ENCODE data around the gene NFKBIB.
"Not testable (repeated sequence)": the region's sequence is repeated elsewhere in the genome, so short reads cannot be mapped to it uniquely, and the experiment has no call there.

The NFKBIB gene

GRCh38 chr19:38939957-38940356 is 40.2 kb downstream of the NFKBIB start:
- no peaks in the 10 kb centered on the region for H3K36me3 ChIP-seq (replicated peaks; ENCODE audit: insufficient read depth, low read length)
- H2AFZ ChIP-seq (ENCODE audit: low read length), result no peak overlapping the region
- DNase-seq, result no peak
- H4K20me1 ChIP-seq (ENCODE audit: insufficient read depth, low read length), result no peaks in the 10 kb centered on the region
- H3K27me3 ChIP-seq (replicated peaks; ENCODE audit: insufficient read depth, low read length), result no peaks in the 10 kb centered on the region; the same call in 1 of the 2 replicates
- no peaks in the 10 kb centered on the region for H3K9me2 ChIP-seq (replicated peaks; ENCODE audit: insufficient read depth, low read length)
- no peaks in the 10 kb centered on the region for H3K4me1 ChIP-seq (ENCODE audit: low read length)
- H3K4me2 ChIP-seq (ENCODE audit: low read depth, low read length), result no peak overlapping the region
- H3K4me3 ChIP-seq (ENCODE audit: low read length), result no peak overlapping the region
- no peak for TF ChIP-seq CTCF (IDR thresholded peaks at IDR 0.05; ENCODE audit: low read length)
- no peak for TF ChIP-seq EZH2phosphoT487 (IDR thresholded peaks at IDR 0.05; ENCODE audit: low read length)
- no peak for TF ChIP-seq EZH2 (optimal IDR thresholded peaks at IDR 0.05; ENCODE audit: low read depth, low read length)
- H3K9me3 ChIP-seq (replicated peaks; ENCODE audit: insufficient read depth, low read length), result no peaks in the 10 kb centered on the region
- H3K9ac ChIP-seq (ENCODE audit: low read length), result no peak overlapping the region
- H3F3A ChIP-seq (ENCODE audit: insufficient read depth, low read length), result no peaks in the 10 kb centered on the region
- H3K79me2 ChIP-seq (ENCODE audit: low read length), result no peaks in the 10 kb centered on the region
- H3K27ac ChIP-seq (ENCODE audit: low read length), result no peak overlapping the region

- H3K27me3 ChIP-seq (replicated peaks; ENCODE audit: insufficient read depth, low read length); H3K4me2 ChIP-seq (ENCODE audit: low read depth, low read length); H3K9ac ChIP-seq (ENCODE audit: low read length); DNase-seq; H3K9me2 ChIP-seq (replicated peaks; ENCODE audit: insufficient read depth, low read length); H2AFZ ChIP-seq (ENCODE audit: low read length); H3K4me1 ChIP-seq (ENCODE audit: low read length); H3K36me3 ChIP-seq (replicated peaks; ENCODE audit: insufficient read depth, low read length); H3K4me3 ChIP-seq (ENCODE audit: low read length); H3K27ac ChIP-seq (ENCODE audit: low read length); H3K79me2 ChIP-seq (ENCODE audit: low read length); H3F3A ChIP-seq (ENCODE audit: insufficient read depth, low read length); H4K20me1 ChIP-seq (ENCODE audit: insufficient read depth, low read length); H3K9me3 ChIP-seq (replicated peaks; ENCODE audit: insufficient read depth, low read length): not testable (repeated sequence)
Observed at GRCh38 chr19:38941466-38941865, 41.7 kb downstream of the NFKBIB start.

DNA sequence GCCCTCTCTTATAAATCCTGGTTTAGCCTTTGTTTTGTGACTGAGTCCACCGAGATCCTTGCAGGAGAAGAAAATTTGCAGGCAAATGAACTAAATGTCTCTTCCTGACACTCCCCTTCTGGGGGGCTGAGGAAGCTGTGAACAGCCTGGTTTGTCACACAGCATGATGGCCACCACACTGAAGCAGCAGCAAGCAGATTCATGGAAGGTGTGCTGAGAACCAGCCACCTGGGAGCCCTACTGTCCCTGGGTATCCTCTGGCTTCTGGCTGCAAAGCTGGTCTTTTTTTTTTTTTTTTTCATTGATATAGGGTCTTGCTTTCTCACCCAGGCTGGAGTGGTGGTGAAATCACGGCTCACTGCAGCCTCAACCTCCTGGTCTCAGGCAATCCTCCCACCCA is 42.2 kb downstream of the NFKBIB start:
- Histone ChIP-seq H3F3A (ENCODE audit: insufficient read depth, low read length) (no peaks in the 10 kb centered on the region), H3K9me2 (replicated peaks; ENCODE audit: insufficient read depth, low read length) (no peaks in the 10 kb centered on the region), H4K20me1 (ENCODE audit: insufficient read depth, low read length) (no peaks in the 10 kb centered on the region), H3K27ac (ENCODE audit: low read length) (no peak overlapping the region), H3K27me3 (replicated peaks; ENCODE audit: insufficient read depth, low read length) (peaks cover 10% of the 10 kb centered on the region), H2AFZ (ENCODE audit: low read length) (no peak overlapping the region), H3K79me2 (ENCODE audit: low read length) (no peaks in the 10 kb centered on the region), H3K9me3 (replicated peaks; ENCODE audit: insufficient read depth, low read length) (no peaks in the 10 kb centered on the region), H3K4me1 (ENCODE audit: low read length) (no peaks in the 10 kb centered on the region), H3K4me2 (ENCODE audit: low read depth, low read length) (no peak overlapping the region), H3K36me3 (replicated peaks; ENCODE audit: insufficient read depth, low read length) (no peaks in the 10 kb centered on the region), H3K4me3 (ENCODE audit: low read length) (no peak overlapping the region), H3K9ac (ENCODE audit: low read length) (no peak overlapping the region)
- no peak for DNase-seq
- TF ChIP-seq CTCF (IDR thresholded peaks at IDR 0.05; ENCODE audit: low read length) (no peak), EZH2 (optimal IDR thresholded peaks at IDR 0.05; ENCODE audit: low read depth, low read length) (no peak), EZH2phosphoT487 (IDR thresholded peaks at IDR 0.05; ENCODE audit: low read length) (no peak)

DNA sequence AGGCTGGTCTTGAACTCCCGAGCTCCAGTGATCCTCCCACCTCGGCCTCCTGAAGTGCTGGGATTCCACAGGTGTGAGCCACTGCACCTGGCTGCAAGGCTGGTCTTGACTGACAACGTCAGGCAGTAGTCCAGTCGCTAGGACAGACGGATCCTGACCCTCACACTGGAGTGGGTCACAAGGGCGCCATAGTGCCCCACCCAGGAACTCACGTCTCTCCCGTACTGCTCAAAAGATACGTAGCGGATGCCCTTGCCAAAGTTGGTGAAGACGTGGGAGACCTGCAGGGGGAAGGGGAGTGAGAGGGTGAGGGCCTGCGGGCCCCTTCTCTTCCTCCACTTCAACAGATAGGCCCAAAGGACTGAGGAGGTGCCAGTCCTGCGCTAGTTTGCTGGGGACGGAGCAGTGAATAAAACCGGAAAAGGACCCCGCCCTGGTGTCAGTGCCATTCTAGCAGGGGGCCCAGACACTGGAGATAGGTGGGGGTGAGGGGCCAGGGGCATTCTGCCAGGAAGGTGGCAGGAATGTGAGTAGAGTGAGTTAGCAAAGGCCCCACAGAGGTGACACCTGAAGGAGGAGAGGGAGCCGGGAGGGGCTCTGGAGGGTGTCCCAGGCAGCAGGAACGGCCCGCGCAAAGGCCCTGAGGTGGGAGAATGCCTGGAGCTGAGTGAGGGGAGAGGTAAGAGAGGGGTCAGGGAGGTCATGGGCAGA is 42.9 kb downstream of the NFKBIB start:
- no peaks in the 10 kb centered on the region for H3K36me3 ChIP-seq (replicated peaks; ENCODE audit: insufficient read depth, low read length)
- no peak overlapping the region for H3K9ac ChIP-seq (ENCODE audit: low read length)
- TF ChIP-seq EZH2phosphoT487 (IDR thresholded peaks at IDR 0.05; ENCODE audit: low read length), result no peak
- no peak for TF ChIP-seq CTCF (IDR thresholded peaks at IDR 0.05; ENCODE audit: low read length)
- TF ChIP-seq EZH2 (optimal IDR thresholded peaks at IDR 0.05; ENCODE audit: low read depth, low read length), result no peak
- H3K9me2 ChIP-seq (replicated peaks; ENCODE audit: insufficient read depth, low read length), result no peaks in the 10 kb centered on the region
- no peaks in the 10 kb centered on the region for H3K4me1 ChIP-seq (ENCODE audit: low read length)
- no peak overlapping the region for H3K27ac ChIP-seq (ENCODE audit: low read length)
- no peak overlapping the region for H3K4me3 ChIP-seq (ENCODE audit: low read length)
- no peaks in the 10 kb centered on the region for H3K79me2 ChIP-seq (ENCODE audit: low read length)
- no peak overlapping the region for H2AFZ ChIP-seq (ENCODE audit: low read length)
- no peak for DNase-seq
- no peaks in the 10 kb centered on the region for H3K9me3 ChIP-seq (replicated peaks; ENCODE audit: insufficient read depth, low read length)
- no peaks in the 10 kb centered on the region for H4K20me1 ChIP-seq (ENCODE audit: insufficient read depth, low read length)
- peaks cover 16% of the 10 kb centered on the region for H3K27me3 ChIP-seq (replicated peaks; ENCODE audit: insufficient read depth, low read length)
- H3F3A ChIP-seq (ENCODE audit: insufficient read depth, low read length), result no peaks in the 10 kb centered on the region
- no peak overlapping the region for H3K4me2 ChIP-seq (ENCODE audit: low read depth, low read length)
